Measurements from ENCODE around the gene SLC30A2. TPM values are rescaled to one million over a fixed set of nuclear protein-coding genes. Genes with fewer than 3 reads are reported as not detected.

SLC30A2 gene
- polyA plus RNA-seq, 1 donor from 2014 or later, result 0.46 TPM

GRCh38 chr1:26084844-26085243 lies 38.9 kb upstream of the SLC30A2 start:
- H3K79me2 ChIP-seq (replicated peaks; ENCODE audit: insufficient read depth, low read length), result no peaks in the 10 kb centered on the region
- H3K9me3 ChIP-seq (ENCODE audit: low read length), result no peaks in the 10 kb centered on the region
- H3K4me3 ChIP-seq (ENCODE audit: low read length), result no peak overlapping the region
- no peaks in the 10 kb centered on the region for H3K36me3 ChIP-seq (ENCODE audit: insufficient read depth, low read length)
- TF ChIP-seq REST (IDR thresholded peaks at IDR 0.05; ENCODE audit: borderline replicate concordance) (no peak), EZH2 (IDR thresholded peaks at IDR 0.05; ENCODE audit: borderline replicate concordance, insufficient read depth, low read length, poor library complexity, severe bottlenecking) (no peak), RAD21 (conservative IDR thresholded peaks at IDR 0.05) (no peak), SMC3 (conservative IDR thresholded peaks at IDR 0.05; ENCODE audit: poor library complexity) (no peak), TAF1 (IDR thresholded peaks at IDR 0.05; ENCODE audit: low read depth) (no peak), EP300 (conservative IDR thresholded peaks at IDR 0.05; ENCODE audit: poor library complexity, severe bottlenecking) (no peak), MXI1 (conservative IDR thresholded peaks at IDR 0.05; ENCODE audit: poor library complexity, severe bottlenecking) (no peak), POLR2AphosphoS5 (IDR thresholded peaks at IDR 0.05) (no peak), CTCF (IDR thresholded peaks at IDR 0.05; ENCODE audit: poor library complexity, severe bottlenecking) (no peak)
- H2AFZ ChIP-seq (ENCODE audit: low read depth, low read length), result no peak overlapping the region
- H3K4me2 ChIP-seq (ENCODE audit: low read length), result no peak overlapping the region
- no peaks in the 10 kb centered on the region for H3F3A ChIP-seq (ENCODE audit: insufficient read depth, low read length, poor library complexity, severe bottlenecking)
- H4K20me1 ChIP-seq (ENCODE audit: insufficient read depth), result no peaks in the 10 kb centered on the region
- no peak overlapping the region for H3K9ac ChIP-seq (ENCODE audit: low read length)
- H3K9me2 ChIP-seq (ENCODE audit: insufficient read depth, low read length), result no peaks in the 10 kb centered on the region
- H3K27ac ChIP-seq (ENCODE audit: low read length), result no peak overlapping the region
- H3K27me3 ChIP-seq (ENCODE audit: insufficient read depth, low read depth, low read length), result no peaks in the 10 kb centered on the region

- no peak overlapping the region for H3K4me2 ChIP-seq (ENCODE audit: low read length)
- H3K9me3 ChIP-seq (ENCODE audit: low read length), result no peaks in the 10 kb centered on the region
- H3K9me2 ChIP-seq (ENCODE audit: insufficient read depth, low read length), result no peaks in the 10 kb centered on the region
- TF ChIP-seq RAD21 (conservative IDR thresholded peaks at IDR 0.05), result no peak
- TF ChIP-seq CTCF (IDR thresholded peaks at IDR 0.05; ENCODE audit: poor library complexity, severe bottlenecking), result no peak
- no peak for TF ChIP-seq TAF1 (IDR thresholded peaks at IDR 0.05; ENCODE audit: low read depth)
- TF ChIP-seq EP300 (conservative IDR thresholded peaks at IDR 0.05; ENCODE audit: poor library complexity, severe bottlenecking), result no peak
- no peak for TF ChIP-seq REST (IDR thresholded peaks at IDR 0.05; ENCODE audit: borderline replicate concordance)
- no peak for TF ChIP-seq POLR2AphosphoS5 (IDR thresholded peaks at IDR 0.05)
- TF ChIP-seq MXI1 (conservative IDR thresholded peaks at IDR 0.05; ENCODE audit: poor library complexity, severe bottlenecking), result no peak
- no peak for TF ChIP-seq SMC3 (conservative IDR thresholded peaks at IDR 0.05; ENCODE audit: poor library complexity)
- TF ChIP-seq EZH2 (IDR thresholded peaks at IDR 0.05; ENCODE audit: borderline replicate concordance, insufficient read depth, low read length, poor library complexity, severe bottlenecking), result no peak
- no peak overlapping the region for H3K4me3 ChIP-seq (ENCODE audit: low read length)
- no peak overlapping the region for H3K27ac ChIP-seq (ENCODE audit: low read length)
- no peaks in the 10 kb centered on the region for H3K27me3 ChIP-seq (ENCODE audit: insufficient read depth, low read depth, low read length)
- H4K20me1 ChIP-seq (ENCODE audit: insufficient read depth), result no peaks in the 10 kb centered on the region
- H3K79me2 ChIP-seq (replicated peaks; ENCODE audit: insufficient read depth, low read length), result no peaks in the 10 kb centered on the region
- no peaks in the 10 kb centered on the region for H3K36me3 ChIP-seq (ENCODE audit: insufficient read depth, low read length)
- H3K9ac ChIP-seq (ENCODE audit: low read length), result no peak overlapping the region
- no peaks in the 10 kb centered on the region for H3F3A ChIP-seq (ENCODE audit: insufficient read depth, low read length, poor library complexity, severe bottlenecking)
- no peak overlapping the region for H2AFZ ChIP-seq (ENCODE audit: low read depth, low read length)
Measured at GRCh38 chr1:26084091-26084561, 38.2 kb upstream of the SLC30A2 start.
